Ectodermal cell (in vitro differentiated cells): ENCODE measurements around the gene COL4A4.

Experiments used
- H3K27ac ChIP-seq: 2 replicates; pipeline ENCODE4 v1.7.0; 2013; ENCODE audit warnings: mild to moderate bottlenecking, low read depth, low read length; ENCODE audit not compliant: insufficient read depth, poor library complexity, severe bottlenecking
- H3K27me3 ChIP-seq: 2 replicates; pipeline ENCODE4 v1.7.0; 2013; ENCODE audit warnings: mild to moderate bottlenecking, low read length; ENCODE audit not compliant: insufficient read depth, control insufficient read depth, poor library complexity, severe bottlenecking
- H3K36me3 ChIP-seq: one replicate; pipeline ENCODE4 v1.7.0; 2013; ENCODE audit warnings: low read length; ENCODE audit not compliant: control insufficient read depth, insufficient read depth
- H3K4me1 ChIP-seq: one replicate; pipeline ENCODE4 v1.7.0; 2013; ENCODE audit warnings: low read length; ENCODE audit not compliant: control insufficient read depth, insufficient read depth
- H3K4me3 ChIP-seq: 2 replicates; pipeline ENCODE4 v1.7.0; 2013; ENCODE audit warnings: low read depth, low read length, control low read depth; ENCODE audit not compliant: insufficient read depth
- H3K9me3 ChIP-seq: 2 replicates; pipeline ENCODE4 v1.7.0; 2013; ENCODE audit warnings: mild to moderate bottlenecking, low read length, moderate library complexity; ENCODE audit not compliant: control insufficient read depth
- WGBS, 2 experiments: methylation state at CpG; one replicate each; pipeline ENCODE4 v1.1.7; 2013; ENCODE audit warnings: missing lambda C conversion rate in 2 of 2; 5-methylcytosine and 5-hydroxymethylcytosine counted together

Gene COL4A4

DNA sequence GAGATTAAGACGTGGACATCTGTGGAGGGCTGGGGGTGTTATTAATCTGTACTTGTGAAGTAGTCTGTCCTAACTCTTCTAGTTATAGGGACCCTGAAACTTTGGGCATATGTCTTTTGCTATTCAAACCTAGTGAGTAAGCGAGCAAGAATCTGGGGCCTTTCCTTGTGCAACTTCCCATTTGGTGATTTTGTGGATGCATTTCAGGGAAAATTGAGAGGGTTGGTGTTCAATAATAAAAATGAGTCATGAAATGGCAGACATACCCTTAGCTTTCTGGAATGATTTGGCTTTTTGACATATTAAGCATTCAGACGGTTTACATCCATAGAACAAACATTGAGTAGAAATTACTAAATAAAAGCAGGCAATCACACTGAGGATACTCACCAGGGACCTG is 17.0 kb downstream of the COL4A4 start:
- Histone ChIP-seq H3K4me3 (no peak overlapping the region), H3K9me3 (no peaks in the 10 kb centered on the region), H3K4me1 (no peaks in the 10 kb centered on the region), H3K27ac (no peak overlapping the region), H3K27me3 (no peaks in the 10 kb centered on the region), H3K36me3 (no peaks in the 10 kb centered on the region)
- 87 to 96% methylated on average over 3 of the region's 3 CpGs for WGBS, 2 experiments

DNA sequence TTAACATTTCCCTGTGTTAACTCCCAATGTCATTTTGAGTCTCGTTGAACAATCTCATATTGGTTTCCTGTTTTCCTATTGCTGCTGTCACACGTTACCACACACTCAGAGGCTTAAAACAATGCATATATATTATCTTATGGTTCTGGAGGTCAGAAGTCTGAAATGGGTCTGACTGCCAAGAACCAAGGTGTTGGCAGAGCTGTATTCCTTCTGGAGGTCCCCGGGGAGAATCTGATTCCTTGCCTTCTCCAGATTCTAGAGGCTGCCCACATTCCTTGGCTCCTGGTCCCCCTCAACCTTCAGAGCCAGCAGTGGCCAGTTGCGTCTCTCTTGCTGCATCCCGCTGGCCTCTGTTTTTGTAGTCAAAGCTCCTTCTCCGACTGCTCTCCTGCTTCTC is 17.5 kb downstream of the COL4A4 start:
- WGBS, 2 experiments, result 91 to 94% methylated on average over 5 to 6 of the region's 6 CpGs

DNA sequence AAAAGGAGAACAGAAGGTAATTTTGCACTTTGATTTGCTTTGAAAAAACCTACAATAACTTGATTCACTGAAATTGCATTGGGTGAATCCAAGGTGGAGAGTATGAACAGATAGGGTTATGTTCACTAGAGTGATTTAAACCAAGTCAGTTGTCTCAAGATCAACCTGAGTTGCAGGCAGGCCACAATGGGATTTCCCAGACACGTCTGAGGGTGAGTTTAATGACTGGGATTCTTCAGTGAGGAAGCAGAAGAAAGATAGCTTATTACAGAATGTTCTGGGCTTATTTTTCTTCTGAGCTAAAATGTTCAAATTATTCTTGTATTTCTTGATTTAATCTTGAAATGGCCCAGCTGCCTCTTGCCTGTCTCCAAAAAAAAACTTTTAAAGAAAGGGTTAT is 20.1 kb downstream of the COL4A4 start:
- Histone ChIP-seq H3K27me3 (no peaks in the 10 kb centered on the region), H3K4me3 (no peak overlapping the region), H3K36me3 (no peaks in the 10 kb centered on the region), H3K27ac (no peak overlapping the region), H3K4me1 (no peaks in the 10 kb centered on the region), H3K9me3 (no peaks in the 10 kb centered on the region)
- 84 to 90% methylated on average over 1 of the region's 1 CpG for WGBS, 2 experiments

More for the DNA sequence above, 17.5 kb downstream of the COL4A4 start:
- Histone ChIP-seq H3K4me3 (no peak overlapping the region), H3K9me3 (no peaks in the 10 kb centered on the region), H3K36me3 (no peaks in the 10 kb centered on the region), H3K27ac (no peak overlapping the region), H3K4me1 (no peaks in the 10 kb centered on the region), H3K27me3 (no peaks in the 10 kb centered on the region)

DNA sequence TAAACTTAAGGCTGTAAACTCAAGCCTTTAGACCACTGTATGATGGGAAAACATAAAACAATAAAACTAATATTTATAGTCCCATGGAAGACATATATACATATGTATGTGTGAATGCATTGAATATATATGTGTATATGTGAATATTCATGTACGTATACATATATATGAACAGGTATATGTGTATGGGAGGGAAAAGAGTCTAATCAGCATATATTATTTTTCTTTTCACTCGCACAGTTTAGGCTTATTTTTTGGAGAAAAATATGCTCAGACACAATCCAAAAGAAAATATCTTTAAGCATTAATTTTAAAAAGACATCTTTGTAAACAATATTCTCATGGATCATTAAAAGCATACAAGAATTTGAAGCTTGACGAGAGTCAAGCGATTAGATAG is 22.7 kb downstream of the COL4A4 start:
- Histone ChIP-seq H3K4me3 (no peak overlapping the region), H3K4me1 (no peaks in the 10 kb centered on the region), H3K27me3 (no peaks in the 10 kb centered on the region), H3K36me3 (no peaks in the 10 kb centered on the region), H3K27ac (no peak overlapping the region), H3K9me3 (no peaks in the 10 kb centered on the region)
- 94% methylated on average over 3 of the region's 4 CpGs; no CpG with 5 or more reads in 1 of the 2 experiments for WGBS, 2 experiments

DNA sequence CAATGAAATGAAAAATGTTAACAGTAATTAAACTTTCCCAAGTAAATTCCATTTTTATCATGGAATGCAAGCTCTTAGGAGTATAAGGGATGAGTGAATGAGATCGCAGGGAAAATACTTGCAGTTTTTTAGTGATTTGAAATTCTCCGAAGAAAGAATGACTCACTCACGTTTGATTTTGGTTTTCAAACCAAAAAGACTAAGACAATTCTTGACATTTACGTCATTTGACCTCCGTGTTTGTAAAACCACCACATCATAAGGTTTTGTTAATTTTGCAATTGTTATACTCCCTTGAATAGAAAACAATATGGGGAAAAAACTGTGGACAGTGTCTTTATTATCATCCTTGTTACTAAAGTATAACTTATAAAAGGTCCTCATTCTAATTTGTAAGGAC is 29.4 kb downstream of the COL4A4 start:
- Histone ChIP-seq H3K4me1 (no peaks in the 10 kb centered on the region), H3K4me3 (no peak overlapping the region), H3K36me3 (no peaks in the 10 kb centered on the region), H3K27ac (no peak overlapping the region), H3K9me3 (no peaks in the 10 kb centered on the region), H3K27me3 (no peaks in the 10 kb centered on the region)
- 95 to 96% methylated on average over 5 of the region's 5 CpGs for WGBS, 2 experiments

DNA sequence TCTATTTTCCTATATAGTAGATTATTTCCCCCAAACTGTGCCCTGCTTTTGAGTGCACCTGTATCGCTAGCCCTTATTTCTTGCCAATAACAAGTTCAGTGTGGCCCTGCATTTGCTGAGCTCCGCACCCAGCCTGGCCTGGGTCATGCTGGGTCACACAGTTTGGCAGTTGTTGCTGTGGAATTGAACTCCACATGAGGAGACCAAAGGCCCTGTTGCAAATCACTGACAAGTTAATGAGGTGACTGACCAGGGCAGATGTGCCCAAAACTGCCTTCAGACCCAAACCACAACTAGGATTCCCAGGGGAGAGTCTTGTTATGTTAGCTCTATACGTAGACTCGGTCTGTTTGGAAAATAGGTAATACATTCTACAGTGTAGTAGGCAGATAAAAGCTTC is 31.0 kb downstream of the COL4A4 start:
- no peaks in the 10 kb centered on the region for H3K9me3 ChIP-seq
- H3K27ac ChIP-seq, result no peak overlapping the region
- WGBS, 2 experiments, result 79 to 84% methylated on average over 4 of the region's 4 CpGs
- no peaks in the 10 kb centered on the region for H3K36me3 ChIP-seq
- H3K4me3 ChIP-seq, result no peak overlapping the region
- no peaks in the 10 kb centered on the region for H3K27me3 ChIP-seq
- H3K4me1 ChIP-seq, result no peaks in the 10 kb centered on the region

DNA sequence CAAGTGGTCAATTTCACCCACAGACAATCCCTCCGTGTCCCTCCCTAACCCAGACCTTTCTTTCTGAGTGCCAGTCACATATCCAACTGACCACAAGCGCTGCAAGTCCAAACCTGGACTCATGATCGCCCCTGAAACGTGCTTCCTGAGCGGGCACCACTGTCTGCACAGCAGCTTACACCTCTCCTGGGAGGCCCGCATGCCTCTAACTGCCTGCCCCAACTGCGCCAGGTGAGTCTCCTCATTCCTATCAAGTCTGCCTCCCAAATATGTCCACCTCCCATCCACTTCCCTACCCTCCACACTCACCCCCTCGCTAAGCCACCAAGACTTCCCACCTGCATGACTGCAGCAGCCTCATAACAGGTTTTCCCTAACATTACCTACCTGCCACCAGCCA is 33.4 kb downstream of the COL4A4 start:
- no peaks in the 10 kb centered on the region for H3K9me3 ChIP-seq
- H3K27me3 ChIP-seq, result no peaks in the 10 kb centered on the region
- no peak overlapping the region for H3K4me3 ChIP-seq
- no peak overlapping the region for H3K27ac ChIP-seq
- 87 to 89% methylated on average over 8 of the region's 8 CpGs for WGBS, 2 experiments
- H3K4me1 ChIP-seq, result peaks cover 8% of the 10 kb centered on the region
- no peaks in the 10 kb centered on the region for H3K36me3 ChIP-seq

DNA sequence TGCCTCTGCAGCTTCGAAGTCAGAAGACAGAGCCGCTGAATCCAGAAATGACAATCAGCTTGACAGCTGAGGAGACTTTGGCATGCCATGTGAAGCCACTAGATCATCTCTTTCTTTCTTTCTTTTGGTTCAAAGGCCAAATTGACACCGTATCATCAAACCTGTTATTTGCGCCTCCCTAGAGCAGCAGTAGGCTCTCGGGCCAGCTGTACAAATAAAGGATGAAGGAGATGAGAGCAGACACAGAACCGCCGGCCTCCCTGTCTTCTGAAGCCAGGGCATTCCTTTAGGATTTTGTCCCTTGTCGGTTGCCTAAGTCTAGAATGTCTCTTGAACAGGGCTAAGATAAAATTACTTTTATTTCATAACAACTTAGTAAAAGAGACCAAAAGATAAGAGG is 36.8 kb downstream of the COL4A4 start:
- no peak overlapping the region for H3K4me3 ChIP-seq
- H3K4me1 ChIP-seq, result peaks cover 8% of the 10 kb centered on the region
- WGBS, 2 experiments, result 56 to 63% methylated on average over 7 to 8 of the region's 8 CpGs

DNA sequence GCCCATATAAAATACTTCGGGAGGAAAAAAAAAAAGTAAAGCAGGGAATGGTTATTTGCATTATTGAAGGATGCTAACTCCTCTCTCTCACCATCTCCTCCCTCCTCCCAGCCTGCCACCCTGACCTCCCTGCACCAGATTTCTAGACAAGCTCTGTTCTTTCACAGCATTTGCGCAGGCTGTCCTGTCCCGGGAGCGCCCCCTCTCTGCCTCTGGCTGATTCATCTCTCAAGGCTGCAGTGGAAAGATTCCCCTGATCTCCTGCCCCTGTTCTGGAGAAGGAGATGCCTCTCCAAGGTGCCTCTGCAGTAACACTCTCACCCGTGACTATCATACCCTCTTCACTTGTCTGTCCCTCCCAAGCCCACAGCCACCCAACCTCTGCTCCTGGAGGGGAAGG is 38.5 kb downstream of the COL4A4 start:
- Histone ChIP-seq H3K4me1 (peaks cover 8% of the 10 kb centered on the region), H3K27ac (no peak overlapping the region), H3K9me3 (no peaks in the 10 kb centered on the region), H3K36me3 (no peaks in the 10 kb centered on the region), H3K4me3 (no peak overlapping the region), H3K27me3 (no peaks in the 10 kb centered on the region)
- WGBS, 2 experiments, result 68 to 76% methylated on average over 4 of the region's 5 CpGs

More for the DNA sequence above, 36.8 kb downstream of the COL4A4 start:
- Histone ChIP-seq H3K36me3 (no peaks in the 10 kb centered on the region), H3K27ac (no peak overlapping the region), H3K9me3 (no peaks in the 10 kb centered on the region), H3K27me3 (no peaks in the 10 kb centered on the region)

DNA sequence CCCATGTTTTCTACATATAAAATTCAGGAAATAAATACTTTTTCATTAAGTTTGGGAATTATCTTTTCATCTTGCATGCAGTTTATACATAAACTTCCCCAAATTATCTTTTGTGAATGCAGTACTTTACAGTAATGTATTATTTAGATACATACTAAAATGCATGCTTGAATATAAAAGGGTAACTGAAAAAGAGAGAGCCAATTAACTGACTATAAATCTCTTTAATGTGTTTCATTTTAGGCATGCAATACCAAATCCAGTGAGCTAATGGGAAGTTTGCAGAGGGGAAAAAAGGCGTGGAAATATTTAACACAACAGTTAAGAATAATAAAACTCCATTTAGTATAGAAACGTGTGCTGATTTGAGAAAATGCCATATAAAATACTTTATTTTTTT is 39.2 kb downstream of the COL4A4 start:
- H3K4me3 ChIP-seq, result no peak overlapping the region
- H3K4me1 ChIP-seq, result peaks cover 8% of the 10 kb centered on the region
- H3K9me3 ChIP-seq, result no peaks in the 10 kb centered on the region
- no peaks in the 10 kb centered on the region for H3K27me3 ChIP-seq
- WGBS, 2 experiments, result 100% methylated on average over 1 of the region's 2 CpGs; no CpG with 5 or more reads in 1 of the 2 experiments
- no peak overlapping the region for H3K27ac ChIP-seq
- no peaks in the 10 kb centered on the region for H3K36me3 ChIP-seq

DNA sequence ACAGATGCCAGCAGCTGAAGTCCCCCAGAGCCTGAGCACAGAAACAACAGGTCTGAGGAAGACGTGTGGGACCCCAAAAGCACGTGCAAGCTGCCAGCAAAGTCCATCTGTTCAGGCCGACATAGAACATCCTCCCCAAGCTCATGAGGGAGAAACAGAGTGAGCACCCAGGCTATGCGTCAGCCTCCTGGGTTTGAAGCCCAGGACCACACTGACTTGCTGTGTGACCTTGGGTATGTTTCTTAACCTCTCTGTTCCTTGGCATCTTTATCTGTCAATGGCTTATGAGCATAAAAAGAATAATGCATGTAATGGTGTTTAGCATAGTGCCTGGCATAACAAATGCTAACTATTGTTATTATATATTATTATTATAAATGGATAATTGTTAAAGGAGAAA is 40.3 kb downstream of the COL4A4 start:
- 92 to 94% methylated on average over 4 of the region's 4 CpGs for WGBS, 2 experiments
- H3K36me3 ChIP-seq, result no peaks in the 10 kb centered on the region
- no peaks in the 10 kb centered on the region for H3K9me3 ChIP-seq
- H3K4me1 ChIP-seq, result peaks cover 8% of the 10 kb centered on the region
- no peak overlapping the region for H3K4me3 ChIP-seq
- no peak overlapping the region for H3K27ac ChIP-seq
- no peaks in the 10 kb centered on the region for H3K27me3 ChIP-seq
